K562 (cell line): Measurements from ENCODE around the gene CCDC136. TPM values are rescaled to one million over a fixed set of nuclear protein-coding genes. Genes with fewer than 3 reads are reported as not detected.

Source experiments
- ATAC-seq: fragments of 200-7000 bp; cut with Tn5 transposase; 3 replicates; pipeline ENCODE4 v1.9.1; 2020; ENCODE audit warnings: moderate library complexity
- BruUV-seq: library from RNA; stranded (reverse); fragments of 400-500 nt; replicated peaks from 2 replicates; lab custom pipeline; 2021; lab: Mats Ljungman, UMichigan
- CTCF ChIA-PET: fragments of 300-600 bp; formaldehyde crosslinking; extraction: SDS; loops from one replicate; lab custom pipeline; 2021; ENCODE audit warnings: low intra/inter-chr PET ratio; lab: Yijun Ruan, JAX
- POLR2A ChIA-PET: fragments of 300-600, 350-650 bp; sonication (Branson Sonifier 250); formaldehyde crosslinking; extraction: SDS; loops from one replicate; lab custom pipeline; 2021; ENCODE audit warnings: antibody characterized with exemption, inconsistent platforms; lab: Yijun Ruan, JAX
- DNase-seq, 4 experiments: peaks; one replicate each; pipeline versions ENCODE4 v3.0.0 to v3.0.0-alpha.2; 2011 to 2018; ENCODE audit warnings: low spot score in 3 of 4, mixed read lengths in 3 of 4; ENCODE audit errors: extremely low read depth in 1 of 4
- FAIRE-seq: peaks from 2 replicates; lab custom pipeline; 2011; peaks lifted over from hg19 to GRCh38; lab: Jason Lieb, UNC
- H2AFZ ChIP-seq: 2 replicates; pipeline ENCODE4 v1.6.0; 2011; ENCODE audit warnings: low read depth, low read length, control low read depth, inconsistent platforms
- H3K27ac ChIP-seq: fragments of 200-600 bp; 3 replicates; pipeline ENCODE4 v1.8.0; 2011; ENCODE audit warnings: low read depth, mild to moderate bottlenecking, control low read depth, inconsistent platforms, low read length, moderate library complexity, mixed read lengths; ENCODE audit errors: extremely low read depth
- H3K27me3 ChIP-seq, 2 experiments: fragments of 300-600 bp in 1 of 2; 2 replicates in 1 of 2; 3 replicates in 1 of 2; pipeline versions ENCODE4 v1.6.0 to v1.8.0; 2011; ENCODE audit warnings: inconsistent platforms in 2 of 2, low read length in 2 of 2, mild to moderate bottlenecking in 1 of 2, mixed read lengths in 1 of 2, moderate library complexity in 1 of 2; ENCODE audit not compliant: control insufficient read depth in 2 of 2, insufficient read depth in 2 of 2
- H3K36me3 ChIP-seq: fragments of 300-600 bp; 3 replicates; pipeline ENCODE4 v1.8.0; 2011; ENCODE audit warnings: mild to moderate bottlenecking, low read length, inconsistent platforms; ENCODE audit not compliant: control insufficient read depth, insufficient read depth
- H3K4me1 ChIP-seq, 2 experiments: fragments of 200-600 bp in 1 of 2; replicated peaks in 1 of 2; 2 replicates in 1 of 2; 3 replicates in 1 of 2; pipeline versions ENCODE4 v1.5.1 to v1.8.0; 2011; ENCODE audit warnings: inconsistent platforms in 2 of 2, low read length in 2 of 2, mild to moderate bottlenecking in 1 of 2, mixed read lengths in 1 of 2, moderate library complexity in 1 of 2; ENCODE audit not compliant: control insufficient read depth in 2 of 2, insufficient read depth in 2 of 2
- H3K4me2 ChIP-seq: 2 replicates; pipeline ENCODE4 v1.6.1; 2011; ENCODE audit warnings: low read length, control low read depth, inconsistent platforms, mixed read lengths; ENCODE audit not compliant: insufficient read depth
- H3K4me3 ChIP-seq: fragments of 200-600 bp; sonication (generic), shearing (Covaris generic); 2 replicates; pipeline ENCODE4 v1.5.1; 2016; ENCODE audit warnings: control low read depth, inconsistent platforms
- H3K79me2 ChIP-seq: fragments of 200-600 bp; 3 replicates; pipeline ENCODE4 v1.8.0; 2011; ENCODE audit warnings: low read length, inconsistent platforms; ENCODE audit not compliant: control insufficient read depth, insufficient read depth
- H3K9ac ChIP-seq, 2 experiments: 2 replicates each; pipeline versions ENCODE4 v1.6.0 to v1.6.1; 2011; ENCODE audit warnings: low read depth in 2 of 2, low read length in 2 of 2, control low read depth in 1 of 2, inconsistent platforms in 1 of 2, mild to moderate bottlenecking in 1 of 2, mixed read lengths in 1 of 2; ENCODE audit not compliant: insufficient read depth in 1 of 2
- H3K9me1 ChIP-seq: one replicate; pipeline ENCODE4 v1.6.0; 2011; ENCODE audit warnings: inconsistent platforms, mild to moderate bottlenecking, low read length, moderate library complexity; ENCODE audit not compliant: control insufficient read depth, insufficient read depth
- H3K9me3 ChIP-seq: replicated peaks from 2 replicates; pipeline ENCODE4 v1.5.1; 2011; ENCODE audit warnings: low read depth, low read length, inconsistent platforms; ENCODE audit not compliant: control insufficient read depth, insufficient read depth
- H4K20me1 ChIP-seq: replicated peaks from 2 replicates; pipeline ENCODE4 v1.6.1; 2011; ENCODE audit warnings: low read length, inconsistent platforms, mixed read lengths; ENCODE audit not compliant: control insufficient read depth, insufficient read depth
- CBX3 ChIP-seq, 2 experiments: IDR thresholded peaks; 1 replicate in 1 of 2; 2 replicates in 1 of 2; pipeline ENCODE4 v1.6.1; 2012; ENCODE audit warnings: inconsistent platforms in 2 of 2, low read length in 2 of 2, borderline replicate concordance in 1 of 2, control low read depth in 1 of 2
- CREBBP ChIP-seq: IDR thresholded peaks from one replicate; pipeline ENCODE4 v1.6.1; 2012; ENCODE audit warnings: low read depth, mild to moderate bottlenecking, control low read depth, inconsistent platforms, low read length
- HMGXB4 ChIP-seq: sonication (generic); formaldehyde crosslinking; IDR thresholded peaks from 2 replicates; pipeline ENCODE4 v1.8.1; 2023; ENCODE audit warnings: mild to moderate bottlenecking, missing genetic modification reagents
- MNT ChIP-seq, 2 experiments: fragments of 450-650 bp; conservative IDR thresholded peaks; 2 replicates each; pipeline ENCODE4 v1.6.1; 2017; ENCODE audit warnings: mild to moderate bottlenecking in 2 of 2, moderate library complexity in 2 of 2
- MXI1 ChIP-seq: IDR thresholded peaks from 2 replicates; pipeline ENCODE4 v1.6.1; 2011; ENCODE audit warnings: low read depth, mild to moderate bottlenecking, improper control_type of control experiment, low read length
- TCF7 ChIP-seq: sonication (generic); IDR thresholded peaks from 2 replicates; pipeline ENCODE4 v1.6.1; 2016; ENCODE audit warnings: antibody characterized with exemption, borderline replicate concordance
- THRA ChIP-seq: fragments of 450-650 bp; IDR thresholded peaks from 2 replicates; pipeline ENCODE4 v1.6.1; 2017; ENCODE audit warnings: mild to moderate bottlenecking, moderate library complexity
- TSHZ1 ChIP-seq: fragments of 250-450 bp; sonication (Bioruptor Pico); IDR thresholded peaks from 2 replicates; pipeline ENCODE4 v1.4.0; 2020; ENCODE audit warnings: mild to moderate bottlenecking, moderate library complexity
- YBX1 ChIP-seq: fragments of 450-650 bp; IDR thresholded peaks from 2 replicates; pipeline ENCODE4 v1.7.1; 2016; ENCODE audit warnings: mild to moderate bottlenecking
- WGBS: fragments of 100-300 bp; shearing (Covaris generic); methylation state at CpG from one replicate; pipeline ENCODE4 v1.1.6; 2016; ENCODE audit warnings: low coverage, mixed read lengths; ENCODE audit not compliant: insufficient coverage; ENCODE audit errors: missing lambda C conversion rate; 5-methylcytosine and 5-hydroxymethylcytosine counted together
- in situ Hi-C: fragments of 300-500 bp; cut with MboI; formaldehyde crosslinking; loops from 4 replicates; pipeline ENCODE4 v1.15.0; 2018; ENCODE audit warnings: inconsistent platforms, mixed read lengths
- intact Hi-C: fragments of 100-400 bp; cut with micrococcal nuclease; formaldehyde crosslinking; loops from 2 replicates; pipeline ENCODE4 v1.14.2; 2022
- polyA plus RNA-seq, 8 experiments: library from polyadenylated mRNA; depleted of rRNA in 4 of 8; stranded (reverse) in 5 of 8; unstranded in 3 of 8; fragments of >200 nt; fragmentation: Nextera tagmentation in 2 of 8; fragmentation: Illumina TruSeq in 1 of 8; extraction: Ambion mirVana in 2 of 8; extraction: Trizol in 1 of 8; gene quantifications; 2 replicates each; pipeline versions ENCODE4 v1.2.1 to v1.2.3, GENCODE V29; 2011 to 2014; ENCODE audit warnings: inconsistent platforms in 1 of 8, missing spikeins in 1 of 8
- total RNA-seq, 7 experiments: library from RNA; depleted of rRNA in 6 of 7; stranded (reverse); fragments of >200 nt in 6 of 7; fragmentation: Illumina TruSeq in 2 of 7; extraction: Trizol in 2 of 7; gene quantifications; 2 replicates each; pipeline versions ENCODE4 v1.2.1 to v1.2.3, GENCODE V29; 2011 to 2021; ENCODE audit warnings: low replicate concordance in 1 of 7

The CCDC136 gene
- total and polyA plus RNA-seq, 9 of the 15 experiments (the other 6 are each of a cell fraction or from before 2014, with no cell fraction given) = 2.4 to 40.8 (median 26.5) TPM

GRCh38 chr7:128801003-128801402 lies 9.2 kb downstream of the CCDC136 start:
- no peak overlapping the region for H2AFZ ChIP-seq
- no peaks in the 10 kb centered on the region for H3K27me3 ChIP-seq
- H3K9me1 ChIP-seq = no peaks in the 10 kb centered on the region
- H3K27ac ChIP-seq = no peak overlapping the region
- ATAC-seq (no peak), DNase-seq (no peak), FAIRE-seq (no peak)
- no peaks in the 10 kb centered on the region for H3K9me3 ChIP-seq
- ChIA-PET CTCF (no interaction called here), POLR2A (interaction anchor here (0.5 to 2.3 kb wide), 4 partner anchors 8 to 60 kb away, joined by 3 to 7 read pairs (median 4); no protein-coding TSS in a partner anchor)
- no peak for TF ChIP-seq TCF7
- TF ChIP-seq TSHZ1 (CRISPR knock-in tag) = no peak
- no peak for TF ChIP-seq CBX3 (IDR thresholded peaks at IDR 0.05; ENCODE audit: borderline replicate concordance in 1 of 2, low read length in 2 of 2)
- no peak for TF ChIP-seq YBX1
- TF ChIP-seq HMGXB4 (CRISPR knock-in tag) = no peak
- TF ChIP-seq MXI1 = no peak
- no peak for TF ChIP-seq MNT (conservative IDR thresholded peaks at IDR 0.05)
- TF ChIP-seq THRA = no peak
- no peak for TF ChIP-seq CREBBP
- no peak overlapping the region; a peak in 1 of 4 replicates for H3K9ac ChIP-seq
- H3K79me2 ChIP-seq = no peaks in the 10 kb centered on the region
- intact Hi-C loops = no loop called here
- H3K4me1 ChIP-seq = no peaks in the 10 kb centered on the region
- in situ Hi-C loops = no loop called here
- H3K4me3 ChIP-seq = no peak overlapping the region
- 84% methylated on average over 9 of the region's 9 CpGs for WGBS
- no peak overlapping the region for H3K4me2 ChIP-seq
- no peaks in the 10 kb centered on the region for H4K20me1 ChIP-seq
- H3K36me3 ChIP-seq = peaks cover 40% of the 10 kb centered on the region
- no TSS peak for BruUV-seq
